ENCODE data around the gene RNF4.
A peak's percentile ranks its signal among the peaks of the same experiment; 100 is the strongest.

The RNF4 gene

DNA sequence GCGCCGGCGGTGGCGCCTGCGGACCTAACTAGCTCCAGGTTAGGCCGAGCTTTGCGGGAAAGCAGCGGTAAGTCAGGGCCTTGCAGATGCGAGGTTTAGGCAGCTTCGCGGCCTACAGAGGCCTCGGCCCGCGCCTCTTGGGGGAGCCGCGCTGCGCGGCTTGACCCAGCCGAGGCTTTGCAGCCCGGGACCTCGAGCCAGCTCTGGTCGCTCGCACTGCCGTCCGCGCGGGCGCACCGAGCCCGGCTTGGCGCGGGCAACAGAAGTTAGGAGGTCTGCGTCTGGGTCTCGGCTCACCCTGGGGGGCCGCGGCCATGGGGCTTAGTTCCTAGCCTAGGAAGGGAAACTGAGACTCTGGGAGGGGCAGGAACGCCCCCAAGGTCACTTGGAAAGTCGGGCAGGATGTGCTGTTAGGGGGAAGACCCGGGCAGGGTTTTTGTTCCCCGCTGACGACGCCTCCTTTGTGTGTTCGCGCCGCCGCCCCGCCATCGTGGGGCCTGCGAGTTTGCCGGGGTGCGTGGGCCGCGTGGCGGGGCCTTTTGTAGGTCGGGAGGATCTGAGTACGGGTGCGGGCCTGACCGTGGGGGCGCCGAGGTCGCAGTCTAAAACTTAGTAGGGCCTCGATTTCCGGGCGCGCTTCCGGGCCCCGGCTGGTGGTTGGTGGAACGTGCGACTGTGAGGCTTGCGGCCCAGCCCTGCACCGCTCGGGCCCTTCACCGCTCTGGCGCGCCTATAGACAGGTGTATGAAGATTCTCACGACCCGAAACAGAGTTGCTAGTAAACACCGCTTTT, 482 bp downstream of the RNF4 start:
- peak; percentile 58 for DNase-seq
- H3K36me3 Mint-ChIP-seq (ENCODE audit: low read depth): peaks cover 53% of the 10 kb centered on the region

DNA sequence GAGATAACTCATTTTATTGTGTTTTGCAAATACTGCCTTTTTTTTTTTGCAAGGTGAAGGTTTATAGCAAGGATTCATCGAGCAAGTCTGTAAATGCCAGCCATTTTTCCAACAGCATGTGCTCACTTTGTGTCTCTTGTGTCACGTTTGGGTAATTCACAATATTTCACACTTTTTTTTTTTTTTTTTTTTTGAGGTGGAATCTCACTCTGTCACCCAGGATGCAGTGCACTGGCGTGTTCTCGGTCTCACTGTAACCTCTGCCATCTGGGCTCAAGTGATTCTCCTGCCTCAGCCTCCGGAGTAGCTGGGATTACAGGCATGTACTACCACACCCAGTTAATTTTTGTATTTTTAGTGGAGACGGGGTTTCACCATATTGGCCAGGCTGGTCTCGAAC, 1.9 kb downstream of the RNF4 start:
- peaks cover 44% of the 10 kb centered on the region for H3K4me1 Mint-ChIP-seq
- peaks cover 38% of the 10 kb centered on the region for H3K9me3 Mint-ChIP-seq
- peak overlapping the region; percentile 95 for H3K27ac Mint-ChIP-seq
- H3K27me3 Mint-ChIP-seq (ENCODE audit: low read depth, poor library complexity): peaks cover 4% of the 10 kb centered on the region
- peaks cover 66% of the 10 kb centered on the region for H3K36me3 Mint-ChIP-seq (ENCODE audit: low read depth)
- peak overlapping the region; percentile 94 for H3K4me3 Mint-ChIP-seq
- no peak for DNase-seq
- TF ChIP-seq, protein P1, sequence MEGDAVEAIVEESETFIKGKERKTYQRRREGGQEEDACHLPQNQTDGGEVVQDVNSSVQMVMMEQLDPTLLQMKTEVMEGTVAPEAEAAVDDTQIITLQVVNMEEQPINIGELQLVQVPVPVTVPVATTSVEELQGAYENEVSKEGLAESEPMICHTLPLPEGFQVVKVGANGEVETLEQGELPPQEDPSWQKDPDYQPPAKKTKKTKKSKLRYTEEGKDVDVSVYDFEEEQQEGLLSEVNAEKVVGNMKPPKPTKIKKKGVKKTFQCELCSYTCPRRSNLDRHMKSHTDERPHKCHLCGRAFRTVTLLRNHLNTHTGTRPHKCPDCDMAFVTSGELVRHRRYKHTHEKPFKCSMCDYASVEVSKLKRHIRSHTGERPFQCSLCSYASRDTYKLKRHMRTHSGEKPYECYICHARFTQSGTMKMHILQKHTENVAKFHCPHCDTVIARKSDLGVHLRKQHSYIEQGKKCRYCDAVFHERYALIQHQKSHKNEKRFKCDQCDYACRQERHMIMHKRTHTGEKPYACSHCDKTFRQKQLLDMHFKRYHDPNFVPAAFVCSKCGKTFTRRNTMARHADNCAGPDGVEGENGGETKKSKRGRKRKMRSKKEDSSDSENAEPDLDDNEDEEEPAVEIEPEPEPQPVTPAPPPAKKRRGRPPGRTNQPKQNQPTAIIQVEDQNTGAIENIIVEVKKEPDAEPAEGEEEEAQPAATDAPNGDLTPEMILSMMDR (IDR thresholded peaks at IDR 0.05): no peak

More for the DNA sequence above, 482 bp downstream of the RNF4 start:
- Mint-ChIP-seq H3K4me1 (peaks cover 46% of the 10 kb centered on the region), H3K4me3 (peak overlapping the region; percentile 94), H3K27ac (peak overlapping the region; percentile 95), H3K9me3 (peaks cover 33% of the 10 kb centered on the region), H3K27me3 (ENCODE audit: low read depth, poor library complexity) (peaks cover 7% of the 10 kb centered on the region)
- TF ChIP-seq, protein P1 (IDR thresholded peaks at IDR 0.05): no peak

DNA sequence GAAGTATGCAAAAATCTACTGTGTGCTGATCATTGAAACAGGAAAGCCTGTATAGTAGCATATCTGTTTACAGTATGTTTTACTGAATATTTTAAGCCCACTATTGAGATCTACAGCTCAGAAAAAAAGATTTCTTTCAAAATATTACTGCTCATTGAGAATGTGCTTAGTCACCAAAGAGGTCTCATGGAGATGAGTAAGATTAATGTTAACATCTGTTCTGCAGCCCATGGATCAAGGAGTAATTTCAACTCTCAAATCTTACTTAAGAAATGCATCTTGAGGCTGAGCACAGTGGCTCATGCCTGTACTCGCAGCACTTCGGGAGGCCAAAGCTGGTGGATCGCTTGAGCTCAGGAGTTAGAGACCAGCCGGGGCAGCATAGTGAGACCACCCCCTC, 3.3 kb downstream of the RNF4 start:
- Mint-ChIP-seq H3K4me1 (peaks cover 38% of the 10 kb centered on the region), H3K27ac (no peak overlapping the region), H3K9me3 (peaks cover 44% of the 10 kb centered on the region), H3K27me3 (ENCODE audit: low read depth, poor library complexity) (peaks cover 4% of the 10 kb centered on the region), H3K36me3 (ENCODE audit: low read depth) (peaks cover 74% of the 10 kb centered on the region), H3K4me3 (no peak overlapping the region)
- no peak for DNase-seq
- TF ChIP-seq, protein P1 (IDR thresholded peaks at IDR 0.05): no peak

DNA sequence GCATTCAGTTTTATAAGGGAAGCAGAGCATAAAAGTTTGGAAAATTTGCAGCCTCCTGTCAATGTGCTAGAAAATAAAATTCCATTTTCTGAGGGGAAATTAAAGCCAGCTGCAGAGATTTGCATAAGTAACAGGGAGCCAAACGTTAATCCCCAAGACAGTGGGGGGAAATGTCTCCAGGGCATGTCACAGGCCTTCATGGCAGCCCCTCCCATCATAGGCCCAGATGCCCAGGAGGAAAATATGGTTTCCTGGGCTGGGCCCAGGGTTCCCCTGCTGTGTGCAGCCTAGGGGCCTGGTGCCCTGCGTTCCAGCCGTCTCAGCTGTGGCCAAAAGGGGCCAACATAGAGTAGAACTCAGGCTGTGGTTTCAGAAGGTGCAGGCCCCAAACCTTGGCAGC, 9.3 kb downstream of the RNF4 start:
- H3K36me3 Mint-ChIP-seq (ENCODE audit: low read depth): peaks cover 58% of the 10 kb centered on the region
- peak overlapping the region; percentile 93 for H3K27ac Mint-ChIP-seq
- TF ChIP-seq, protein P1 (IDR thresholded peaks at IDR 0.05): no peak
- DNase-seq: no peak
- no peak overlapping the region for H3K4me3 Mint-ChIP-seq
- peaks cover 4% of the 10 kb centered on the region for H3K27me3 Mint-ChIP-seq (ENCODE audit: low read depth, poor library complexity)
- peaks cover 18% of the 10 kb centered on the region for H3K9me3 Mint-ChIP-seq
- H3K4me1 Mint-ChIP-seq: peaks cover 59% of the 10 kb centered on the region

DNA sequence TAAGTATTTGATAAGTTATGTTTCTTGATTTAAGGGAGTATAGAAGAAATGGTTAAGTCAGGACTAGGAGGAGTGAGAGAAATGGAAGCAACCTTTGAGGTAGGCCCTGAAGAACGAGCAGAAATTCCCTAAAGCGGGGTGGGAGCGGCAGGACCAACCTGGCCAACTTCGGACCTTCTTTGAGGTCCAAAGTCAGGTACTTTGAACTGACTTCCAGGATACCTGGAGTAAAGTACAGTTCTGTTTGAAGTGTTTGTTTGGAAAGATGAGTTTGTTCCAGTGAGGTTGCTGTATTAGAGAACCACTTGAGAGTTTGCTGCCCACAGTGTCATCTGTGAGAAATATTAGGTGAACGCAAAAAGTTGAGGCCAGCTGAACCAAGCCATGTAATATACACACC, 11.7 kb downstream of the RNF4 start:
- H3K27ac Mint-ChIP-seq: peak overlapping the region; percentile 5
- H3K4me3 Mint-ChIP-seq: no peak overlapping the region
- peaks cover 8% of the 10 kb centered on the region for H3K9me3 Mint-ChIP-seq
- TF ChIP-seq, protein P1 (IDR thresholded peaks at IDR 0.05): no peak
- H3K27me3 Mint-ChIP-seq (ENCODE audit: low read depth, poor library complexity): no peaks in the 10 kb centered on the region
- no peak for DNase-seq
- peaks cover 72% of the 10 kb centered on the region for H3K4me1 Mint-ChIP-seq
- peaks cover 35% of the 10 kb centered on the region for H3K36me3 Mint-ChIP-seq (ENCODE audit: low read depth)

DNA sequence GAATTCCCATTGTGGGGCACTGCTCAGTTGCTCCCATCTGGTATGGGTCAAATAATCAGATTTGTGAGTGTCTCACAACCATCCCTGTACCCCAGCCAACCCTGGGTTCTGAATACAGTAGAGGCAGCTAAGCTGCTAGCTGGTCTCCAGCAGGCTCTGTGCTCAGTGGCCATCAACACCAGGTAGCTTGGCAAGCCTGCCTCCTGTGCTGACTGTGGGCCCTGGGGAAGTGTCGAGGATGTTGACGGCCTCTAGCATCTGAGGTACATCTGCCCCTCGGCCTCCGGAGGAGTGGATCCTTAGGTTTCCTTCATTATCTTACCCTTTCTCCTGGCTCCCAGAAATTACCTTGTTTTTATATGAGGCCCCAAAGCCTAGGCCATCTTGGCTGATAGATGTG, 13.3 kb downstream of the RNF4 start:
- DNase-seq: no peak
- Mint-ChIP-seq H3K27ac (peak overlapping the region; percentile 77), H3K4me1 (peaks cover 79% of the 10 kb centered on the region), H3K27me3 (ENCODE audit: low read depth, poor library complexity) (no peaks in the 10 kb centered on the region), H3K9me3 (no peaks in the 10 kb centered on the region), H3K36me3 (ENCODE audit: low read depth) (peaks cover 19% of the 10 kb centered on the region), H3K4me3 (no peak overlapping the region)
- TF ChIP-seq, protein P1 (IDR thresholded peaks at IDR 0.05): no peak
